Neural progenitor cell (in vitro differentiated cells): ENCODE results near the gene VIM. TPM values are rescaled to one million over a fixed set of nuclear protein-coding genes. Genes with fewer than 3 reads are reported as not detected.

Source experiments
- DNase-seq: peaks from one replicate; pipeline ENCODE4 v3.0.0-alpha.2; 2016; ENCODE audit warnings: low spot score
- H2AFZ ChIP-seq: fragments of 200-600 bp; sonication (generic); replicated peaks from 2 replicates; pipeline ENCODE4 v1.6.1; 2016; ENCODE audit warnings: antibody characterized with exemption
- H3F3A ChIP-seq: fragments of 200-600 bp; sonication (generic); 2 replicates; pipeline ENCODE4 v1.6.1; 2016; ENCODE audit warnings: antibody characterized with exemption, low read depth
- H3K27ac ChIP-seq: fragments of 200-600 bp; sonication (generic); 2 replicates; pipeline ENCODE4 v1.5.1; 2016; ENCODE audit warnings: mild to moderate bottlenecking
- H3K27me3 ChIP-seq: fragments of 200-600 bp; sonication (generic); 2 replicates; pipeline ENCODE4 v1.6.1; 2016; ENCODE audit warnings: mild to moderate bottlenecking, moderate library complexity
- H3K36me3 ChIP-seq: fragments of 200-600 bp; sonication (generic); 2 replicates; pipeline ENCODE4 v1.5.1; 2016
- H3K4me1 ChIP-seq: fragments of 200-600 bp; sonication (generic); 2 replicates; pipeline ENCODE4 v1.6.1; 2016; ENCODE audit warnings: mixed run types
- H3K4me2 ChIP-seq: fragments of 200-600 bp; sonication (generic); 2 replicates; pipeline ENCODE4 v1.6.1; 2016
- H3K4me3 ChIP-seq: fragments of 200-600 bp; sonication (generic); 2 replicates; pipeline ENCODE4 v1.5.1; 2016
- H3K79me2 ChIP-seq: fragments of 200-600 bp; sonication (generic); 2 replicates; pipeline ENCODE4 v1.6.1; 2016; ENCODE audit warnings: low read depth
- H3K9ac ChIP-seq: fragments of 200-600 bp; sonication (generic); 2 replicates; pipeline ENCODE4 v1.6.1; 2016
- H3K9me3 ChIP-seq: fragments of 200-600 bp; sonication (generic); 2 replicates; pipeline ENCODE4 v1.5.1; 2016; ENCODE audit warnings: low read depth
- H4K20me1 ChIP-seq: fragments of 200-600 bp; sonication (generic); 2 replicates; pipeline ENCODE4 v1.6.1; 2016; ENCODE audit warnings: low read depth
- H3K27ac Mint-ChIP-seq: 3 replicates; pipeline ENCODE4 v1.8.0; 2021; ENCODE audit warnings: mixed read lengths
- H3K27me3 Mint-ChIP-seq: 2 replicates; pipeline ENCODE4 v1.8.0; 2022; ENCODE audit warnings: low read depth, mild to moderate bottlenecking, inconsistent platforms, moderate library complexity, mixed read lengths; ENCODE audit not compliant: insufficient read depth
- H3K36me3 Mint-ChIP-seq: 3 replicates; pipeline ENCODE4 v1.8.0; 2021; ENCODE audit warnings: mixed read lengths
- H3K4me1 Mint-ChIP-seq: 3 replicates; pipeline ENCODE4 v1.8.0; 2021; ENCODE audit warnings: mixed read lengths
- H3K4me3 Mint-ChIP-seq: 3 replicates; pipeline ENCODE4 v1.8.0; 2021; ENCODE audit warnings: mild to moderate bottlenecking, moderate library complexity, mixed read lengths
- H3K9me3 Mint-ChIP-seq: 3 replicates; pipeline ENCODE4 v1.8.0; 2020; ENCODE audit warnings: mixed read lengths
- CTCF ChIP-seq: fragments of 200-600 bp; sonication (generic); IDR thresholded peaks from 2 replicates; pipeline ENCODE4 v1.5.1; 2017; ENCODE audit warnings: antibody characterized with exemption, mild to moderate bottlenecking
- EZH2 ChIP-seq: fragments of 200-600 bp; sonication (generic); IDR thresholded peaks from 2 replicates; pipeline ENCODE4 v1.6.1; 2017; ENCODE audit warnings: antibody characterized with exemption, mild to moderate bottlenecking, moderate library complexity
- EZH2phosphoT487 ChIP-seq: fragments of 200-600 bp; sonication (generic); IDR thresholded peaks from 2 replicates; pipeline ENCODE4 v1.6.1; 2017; ENCODE audit warnings: antibody characterized with exemption
- total RNA-seq: library from RNA; depleted of rRNA; stranded (reverse); fragments of >200 nt; gene quantifications from 2 replicates; pipeline ENCODE4 v1.2.3, GENCODE V29; 2015; ENCODE audit warnings: low replicate concordance

The VIM gene
- total RNA-seq, 1 donor from 2014 or later: 727 TPM

GRCh38 chr10:17217631-17218232, 10.3 kb upstream of the VIM start:
- Histone ChIP-seq H4K20me1 (no peaks in the 10 kb centered on the region), H3K79me2 (no peaks in the 10 kb centered on the region), H2AFZ (no peak overlapping the region), H3K4me1 (peaks cover 3% of the 10 kb centered on the region), H3K27ac (no peak overlapping the region), H3K27me3 (no peaks in the 10 kb centered on the region), H3K4me3 (no peak overlapping the region), H3K36me3 (no peaks in the 10 kb centered on the region), H3K4me2 (no peak overlapping the region), H3F3A (peaks cover 3% of the 10 kb centered on the region), H3K9me3 (no peaks in the 10 kb centered on the region), H3K9ac (no peak overlapping the region)
- no peak for TF ChIP-seq EZH2phosphoT487
- no peak for TF ChIP-seq CTCF
- no peak for TF ChIP-seq EZH2
- H3K9me3 Mint-ChIP-seq: no peaks in the 10 kb centered on the region
- no peak for DNase-seq
- H3K4me3 Mint-ChIP-seq: no peak overlapping the region
- no peaks in the 10 kb centered on the region for H3K27me3 Mint-ChIP-seq
- no peak overlapping the region for H3K27ac Mint-ChIP-seq
- H3K36me3 Mint-ChIP-seq: no peaks in the 10 kb centered on the region
- H3K4me1 Mint-ChIP-seq: peaks cover 33% of the 10 kb centered on the region

DNA sequence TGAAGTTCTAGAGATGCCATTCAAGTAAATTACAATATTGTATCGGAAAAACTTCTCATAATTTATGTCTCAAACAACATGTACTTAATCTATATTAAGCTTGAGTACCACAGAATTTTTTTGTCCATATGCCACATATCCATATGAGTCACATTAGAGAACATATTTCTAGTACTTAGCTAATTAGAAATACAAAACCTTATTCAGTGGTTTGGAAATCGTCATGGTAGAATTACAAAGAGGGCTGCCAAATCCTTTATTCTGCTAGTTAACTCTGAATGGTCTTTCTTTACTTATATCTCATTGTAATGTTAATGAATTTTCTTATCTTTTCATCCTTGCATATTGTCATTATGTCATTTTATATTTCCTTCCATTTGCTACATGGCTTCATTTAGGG, 9.0 kb upstream of the VIM start:
- Histone ChIP-seq H3K9ac (no peak overlapping the region), H3K4me2 (no peak overlapping the region), H3K27me3 (no peaks in the 10 kb centered on the region), H3K4me3 (no peak overlapping the region), H3K79me2 (no peaks in the 10 kb centered on the region), H4K20me1 (no peaks in the 10 kb centered on the region), H3K9me3 (no peaks in the 10 kb centered on the region), H3K27ac (no peak overlapping the region), H3F3A (no peaks in the 10 kb centered on the region), H3K36me3 (no peaks in the 10 kb centered on the region), H2AFZ (no peak overlapping the region), H3K4me1 (no peaks in the 10 kb centered on the region)
- no peaks in the 10 kb centered on the region for H3K36me3 Mint-ChIP-seq
- H3K27me3 Mint-ChIP-seq: no peaks in the 10 kb centered on the region
- H3K4me1 Mint-ChIP-seq: peaks cover 33% of the 10 kb centered on the region
- H3K9me3 Mint-ChIP-seq: peaks cover 3% of the 10 kb centered on the region
- DNase-seq: no peak
- H3K27ac Mint-ChIP-seq: no peak overlapping the region
- TF ChIP-seq CTCF: no peak
- no peak for TF ChIP-seq EZH2
- TF ChIP-seq EZH2phosphoT487: no peak
- H3K4me3 Mint-ChIP-seq: no peak overlapping the region

GRCh38 chr10:17220652-17221100, 7.4 kb upstream of the VIM start:
- no peak overlapping the region for H3K4me3 Mint-ChIP-seq
- DNase-seq: no peak
- H3K9me3 ChIP-seq: no peaks in the 10 kb centered on the region
- no peaks in the 10 kb centered on the region for H3K4me1 ChIP-seq
- no peak overlapping the region for H2AFZ ChIP-seq
- no peak overlapping the region for H3K4me2 ChIP-seq
- no peaks in the 10 kb centered on the region for H3F3A ChIP-seq
- H3K27ac Mint-ChIP-seq: no peak overlapping the region
- H3K4me1 Mint-ChIP-seq: peaks cover 31% of the 10 kb centered on the region
- no peaks in the 10 kb centered on the region for H3K36me3 Mint-ChIP-seq
- no peaks in the 10 kb centered on the region for H4K20me1 ChIP-seq
- no peaks in the 10 kb centered on the region for H3K79me2 ChIP-seq
- no peaks in the 10 kb centered on the region for H3K27me3 ChIP-seq
- H3K36me3 ChIP-seq: no peaks in the 10 kb centered on the region
- TF ChIP-seq EZH2 (no peak), CTCF (no peak), EZH2phosphoT487 (no peak)
- no peaks in the 10 kb centered on the region for H3K27me3 Mint-ChIP-seq
- peaks cover 3% of the 10 kb centered on the region for H3K9me3 Mint-ChIP-seq
- no peak overlapping the region for H3K27ac ChIP-seq
- H3K9ac ChIP-seq: no peak overlapping the region
- H3K4me3 ChIP-seq: no peak overlapping the region
